A549 (cell line): ENCODE measurements around the gene SCTR. TPM values are rescaled to one million over a fixed set of nuclear protein-coding genes. Genes with fewer than 3 reads are reported as not detected.

ENCODE experiments used
- ATAC-seq, 2 experiments: fragments of 200-7000 bp in 1 of 2; fragments of >200 bp in 1 of 2; cut with Nextera tagmentation in 1 of 2; cut with Tn5 transposase in 1 of 2; 3 replicates each; pipeline versions ENCODE4 v1.8.0 to v1.9.1; 2018 to 2020; ENCODE audit warnings: mild to moderate bottlenecking in 1 of 2, moderate library complexity in 1 of 2
- CTCF ChIA-PET: fragments of 300-600 bp; sonication (Branson Sonifier 250); formaldehyde crosslinking; extraction: SDS; loops from one replicate; lab custom pipeline; 2021; ENCODE audit warnings: antibody characterized with exemption, inconsistent platforms; lab: Yijun Ruan, JAX
- POLR2A ChIA-PET: fragments of 350-600 bp; formaldehyde crosslinking; extraction: SDS; loops from one replicate; lab custom pipeline; 2021; ENCODE audit warnings: antibody characterized with exemption, inconsistent platforms; lab: Yijun Ruan, JAX
- DNase-seq, 2 experiments: peaks; one replicate each; pipeline versions ENCODE4 v3.0.0 to v3.0.0-alpha.2; 2011 to 2016; ENCODE audit warnings: low read depth in 1 of 2, low spot score in 1 of 2
- FAIRE-seq: peaks from 2 replicates; lab custom pipeline; 2011; peaks lifted over from hg19 to GRCh38; lab: Jason Lieb, UNC
- H3K27ac ChIP-seq, 2 experiments: fragments of >200 bp; sonication (Bioruptor Twin); formaldehyde crosslinking; 3 replicates each; pipeline ENCODE4 v1.5.1; 2016 to 2017
- H3K4me1 ChIP-seq: fragments of >200 bp; sonication (Bioruptor Twin); formaldehyde crosslinking; 3 replicates; pipeline ENCODE4 v1.6.1; 2016
- H3K4me2 ChIP-seq: fragments of >200 bp; sonication (Bioruptor Twin); formaldehyde crosslinking; 3 replicates; pipeline ENCODE4 v1.6.1; 2016
- H3K4me3 ChIP-seq: fragments of >200 bp; sonication (Bioruptor Twin); formaldehyde crosslinking; 3 replicates; pipeline ENCODE4 v1.5.1; 2016
- H3K9me3 ChIP-seq: fragments of >200 bp; sonication (Bioruptor Twin); formaldehyde crosslinking; 3 replicates; pipeline ENCODE4 v1.6.1; 2016
- CBX2 ChIP-seq: fragments of 200-600 bp; sonication (generic); IDR thresholded peaks from 2 replicates; pipeline ENCODE4 v1.6.1; 2016; ENCODE audit warnings: low read depth, mild to moderate bottlenecking, borderline replicate concordance
- EHF ChIP-seq: fragments of 250-450 bp; sonication (Bioruptor Pico); IDR thresholded peaks from 2 replicates; pipeline ENCODE4 v1.5.0; 2020; ENCODE audit warnings: mild to moderate bottlenecking
- EHMT2 ChIP-seq: fragments of 200-600 bp; sonication (generic); IDR thresholded peaks from 2 replicates; pipeline ENCODE4 v1.6.1; 2016; ENCODE audit warnings: antibody characterized with exemption, low read depth, mild to moderate bottlenecking, moderate library complexity
- FOXS1 ChIP-seq: fragments of 250-450 bp; sonication (Bioruptor Pico); IDR thresholded peaks from 2 replicates; pipeline ENCODE4 v1.5.0; 2020; ENCODE audit warnings: mild to moderate bottlenecking, moderate library complexity
- JUN ChIP-seq, 2 experiments: fragments of >200 bp; sonication (Bioruptor Twin); formaldehyde crosslinking; IDR thresholded peaks; 2 replicates in 1 of 2; 3 replicates in 1 of 2; pipeline ENCODE4 v1.6.1; 2016 to 2017
- JUNB ChIP-seq: fragments of >200 bp; sonication (Bioruptor Twin); formaldehyde crosslinking; IDR thresholded peaks from 2 replicates; pipeline ENCODE4 v1.6.1; 2016
- KDM1A ChIP-seq: fragments of 200-600 bp; sonication (generic); IDR thresholded peaks from 2 replicates; pipeline ENCODE4 v1.6.1; 2016; ENCODE audit warnings: low read depth, mild to moderate bottlenecking
- MAFK ChIP-seq: fragments of 450-650 bp; IDR thresholded peaks from 2 replicates; pipeline ENCODE4 v1.6.1; 2014; ENCODE audit not compliant: partially characterized antibody
- MAZ ChIP-seq: fragments of 150-350 bp; IDR thresholded peaks from 2 replicates; pipeline ENCODE4 v1.6.1; 2014; ENCODE audit warnings: antibody characterized with exemption, low read depth, low read length, borderline replicate concordance
- NFE2L2 ChIP-seq: fragments of 150-350 bp; conservative IDR thresholded peaks from 2 replicates; pipeline ENCODE4 v1.6.1; 2014; ENCODE audit warnings: low read length
- SMC3 ChIP-seq: fragments of >200 bp; sonication (Bioruptor Twin); formaldehyde crosslinking; IDR thresholded peaks from 3 replicates; pipeline ENCODE4 v1.6.1; 2018; ENCODE audit warnings: inconsistent platforms
- SREBF2 ChIP-seq: fragments of 450-650 bp; IDR thresholded peaks from 2 replicates; pipeline ENCODE4 v1.6.1; 2014; ENCODE audit warnings: mild to moderate bottlenecking, moderate library complexity
- TFCP2L1 ChIP-seq: fragments of 250-450 bp; sonication (Bioruptor Pico); IDR thresholded peaks from 2 replicates; pipeline ENCODE4 v1.5.0; 2021; ENCODE audit warnings: mild to moderate bottlenecking
- WGBS: methylation state at CpG from one replicate; pipeline ENCODE4 v1.1.6; 2017; ENCODE audit errors: missing lambda C conversion rate; 5-methylcytosine and 5-hydroxymethylcytosine counted together
- polyA plus RNA-seq, 4 experiments: library from polyadenylated mRNA; depleted of rRNA in 3 of 4; stranded (reverse); fragments of >200 nt; fragmentation: RNase III in 1 of 4; extraction: RNeasy Plus Mini Kit Qiagen cat#74134 plus additional on column Dnase treatment in 1 of 4; gene quantifications; 2 replicates in 3 of 4; 3 replicates in 1 of 4; pipeline ENCODE4 v1.2.3, GENCODE V29; 2011 to 2017
- TF ChIP-seq, protein P1 (sequence below): fragments of 250-450 bp; sonication (Bioruptor Pico); IDR thresholded peaks from 2 replicates; pipeline ENCODE4 v1.5.0; 2021; ENCODE audit warnings: mild to moderate bottlenecking, moderate library complexity, borderline replicate concordance
- TF ChIP-seq, protein P2 (sequence below): IDR thresholded peaks from 2 replicates; pipeline ENCODE4 v1.6.1; 2012
- TF ChIP-seq, protein P3 (sequence below): fragments of 250-450 bp; sonication (Bioruptor Pico); IDR thresholded peaks from 2 replicates; pipeline ENCODE4 v1.5.0; 2020; ENCODE audit warnings: low read depth, mild to moderate bottlenecking, moderate library complexity
- TF ChIP-seq, protein P4 (sequence below): fragments of 150-350 bp; IDR thresholded peaks from 2 replicates; pipeline ENCODE4 v1.6.1; 2014; ENCODE audit warnings: low read depth, mild to moderate bottlenecking, low read length
- TF ChIP-seq, protein P5 (sequence below): fragments of >200 bp; sonication (Bioruptor Twin); formaldehyde crosslinking; IDR thresholded peaks from 2 replicates; pipeline ENCODE4 v1.6.1; 2016

SCTR gene
- polyA plus RNA-seq, 2 of the 4 experiments (the other 2 are of a cell fraction), result not detected

DNA sequence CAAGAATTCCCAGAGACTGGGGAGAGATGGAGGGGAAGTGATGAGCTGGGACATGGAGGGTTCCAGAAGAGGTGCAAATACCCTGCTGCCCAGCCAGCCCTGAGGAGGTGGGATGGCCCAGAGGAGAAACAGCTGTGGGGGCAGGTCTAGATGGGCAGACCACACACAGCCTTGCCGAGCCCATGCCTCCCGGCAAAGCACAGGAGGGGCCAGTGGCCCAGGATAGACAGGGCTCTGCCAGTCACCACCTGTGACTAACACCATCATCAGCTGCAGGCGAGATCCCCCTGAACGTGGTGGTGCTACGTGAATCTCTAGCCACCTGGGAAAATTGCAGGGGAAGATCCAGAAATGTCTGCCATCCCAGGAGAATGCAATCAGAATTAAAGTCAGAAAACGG is 39.4 kb downstream of the SCTR start:
- H3K9me3 ChIP-seq, result no peaks in the 10 kb centered on the region
- FAIRE-seq (no peak), ATAC-seq (peak in 1 of 2 experiments; percentile 46; a peak in 3 of 6 replicates), DNase-seq (no peak)
- H3K4me2 ChIP-seq, result peak overlapping the region; percentile 43
- peaks cover 58% of the 10 kb centered on the region for H3K4me1 ChIP-seq
- TF ChIP-seq, protein P1, sequence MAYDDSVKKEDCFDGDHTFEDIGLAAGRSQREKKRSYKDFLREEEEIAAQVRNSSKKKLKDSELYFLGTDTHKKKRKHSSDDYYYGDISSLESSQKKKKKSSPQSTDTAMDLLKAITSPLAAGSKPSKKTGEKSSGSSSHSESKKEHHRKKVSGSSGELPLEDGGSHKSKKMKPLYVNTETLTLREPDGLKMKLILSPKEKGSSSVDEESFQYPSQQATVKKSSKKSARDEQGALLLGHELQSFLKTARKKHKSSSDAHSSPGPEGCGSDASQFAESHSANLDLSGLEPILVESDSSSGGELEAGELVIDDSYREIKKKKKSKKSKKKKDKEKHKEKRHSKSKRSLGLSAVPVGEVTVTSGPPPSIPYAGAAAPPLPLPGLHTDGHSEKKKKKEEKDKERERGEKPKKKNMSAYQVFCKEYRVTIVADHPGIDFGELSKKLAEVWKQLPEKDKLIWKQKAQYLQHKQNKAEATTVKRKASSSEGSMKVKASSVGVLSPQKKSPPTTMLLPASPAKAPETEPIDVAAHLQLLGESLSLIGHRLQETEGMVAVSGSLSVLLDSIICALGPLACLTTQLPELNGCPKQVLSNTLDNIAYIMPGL, result no peak
- TF ChIP-seq FOXS1, result no peak
- no peak for TF ChIP-seq JUN (IDR thresholded peaks at IDR 0.05)
- TF ChIP-seq MAZ, result no peak
- TF ChIP-seq SREBF2, result no peak
- TF ChIP-seq, protein P2, sequence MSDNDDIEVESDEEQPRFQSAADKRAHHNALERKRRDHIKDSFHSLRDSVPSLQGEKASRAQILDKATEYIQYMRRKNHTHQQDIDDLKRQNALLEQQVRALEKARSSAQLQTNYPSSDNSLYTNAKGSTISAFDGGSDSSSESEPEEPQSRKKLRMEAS, result no peak
- no peak for TF ChIP-seq CBX2
- TF ChIP-seq JUNB, result no peak
- TF ChIP-seq TFCP2L1, result no peak
- no peak for TF ChIP-seq EHF (CRISPR knock-in tag)
- no peak for TF ChIP-seq EHMT2
- ChIA-PET POLR2A (no interaction called here), CTCF (interaction anchor here (0.7 to 8.2 kb wide), 5 partner anchors 9 to 93 kb away, joined by 3 to 77 read pairs (median 10); no protein-coding TSS in a partner anchor)
- H3K4me3 ChIP-seq, result no peak overlapping the region
- 18% methylated on average over 5 of the region's 6 CpGs for WGBS
- peak overlapping the region; percentile 67 to 78 for H3K27ac ChIP-seq

DNA sequence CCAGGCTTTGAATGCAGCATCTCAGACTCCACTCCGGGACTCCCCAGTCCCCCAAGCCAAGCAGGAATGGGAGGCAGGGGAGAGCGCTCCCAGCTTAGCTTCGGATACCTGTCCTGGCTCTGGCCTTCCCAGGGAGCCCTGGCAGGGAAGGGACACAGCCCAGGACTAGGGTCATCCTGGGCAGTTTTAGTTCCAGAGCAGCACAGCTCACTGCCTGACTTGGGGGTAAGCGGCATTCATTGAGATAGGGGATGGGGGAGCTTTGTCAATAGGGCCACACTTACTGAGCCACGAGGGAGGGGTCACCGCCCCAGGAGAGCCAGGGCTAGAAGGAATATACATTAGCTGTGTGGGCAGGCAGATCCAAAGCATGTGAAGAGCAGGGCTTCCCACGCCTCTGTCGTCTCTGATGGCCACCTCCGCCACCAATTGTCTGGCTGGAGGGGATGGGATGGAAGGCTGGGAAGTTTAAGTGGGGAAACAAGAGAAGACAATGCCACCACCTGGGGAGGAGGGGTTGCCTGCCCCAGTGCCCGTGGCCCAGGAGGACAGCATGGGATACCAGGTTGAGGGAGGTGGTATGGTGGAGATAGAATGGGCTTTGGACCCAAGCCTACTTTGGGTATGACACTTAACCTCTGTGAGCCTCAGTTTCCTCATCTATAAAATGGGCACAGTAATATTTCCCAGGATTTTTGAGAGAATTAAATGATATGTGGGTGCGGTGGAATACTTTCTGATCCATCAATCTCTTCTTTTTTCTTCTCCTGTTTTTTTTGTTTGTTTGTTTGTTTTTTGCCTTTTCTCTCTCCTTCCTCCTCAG is 40.2 kb downstream of the SCTR start:
- POLR2A ChIA-PET, result no interaction called here
- H3K27ac ChIP-seq, result peak overlapping the region; percentile 33 to 78; a peak in 4 of 6 replicates

DNA sequence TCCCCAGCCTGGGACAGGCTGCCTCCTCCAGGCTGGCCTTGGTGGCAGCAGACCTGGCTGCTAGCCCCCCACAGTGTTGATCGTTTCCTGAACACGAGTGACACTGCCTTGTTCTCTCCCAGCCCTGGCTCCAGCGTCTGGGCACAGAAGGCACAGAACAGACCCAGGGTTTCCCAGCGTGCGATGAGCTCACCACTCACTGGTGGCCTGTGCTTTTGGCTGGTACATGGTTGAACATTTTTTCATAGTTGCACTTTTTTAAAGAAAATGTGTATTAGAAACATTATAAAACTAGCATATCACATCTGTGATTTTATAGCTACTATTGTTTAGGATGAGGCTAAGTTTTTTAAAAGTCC is 40.9 kb downstream of the SCTR start:
- ATAC-seq (no peak), DNase-seq (no peak), FAIRE-seq (no peak)
- no peak overlapping the region for H3K4me2 ChIP-seq
- TF ChIP-seq, protein P3, sequence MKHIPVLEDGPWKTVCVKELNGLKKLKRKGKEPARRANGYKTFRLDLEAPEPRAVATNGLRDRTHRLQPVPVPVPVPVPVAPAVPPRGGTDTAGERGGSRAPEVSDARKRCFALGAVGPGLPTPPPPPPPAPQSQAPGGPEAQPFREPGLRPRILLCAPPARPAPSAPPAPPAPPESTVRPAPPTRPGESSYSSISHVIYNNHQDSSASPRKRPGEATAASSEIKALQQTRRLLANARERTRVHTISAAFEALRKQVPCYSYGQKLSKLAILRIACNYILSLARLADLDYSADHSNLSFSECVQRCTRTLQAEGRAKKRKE (CRISPR knock-in tag), result no peak
- TF ChIP-seq SMC3, result no peak
- TF ChIP-seq, protein P4, sequence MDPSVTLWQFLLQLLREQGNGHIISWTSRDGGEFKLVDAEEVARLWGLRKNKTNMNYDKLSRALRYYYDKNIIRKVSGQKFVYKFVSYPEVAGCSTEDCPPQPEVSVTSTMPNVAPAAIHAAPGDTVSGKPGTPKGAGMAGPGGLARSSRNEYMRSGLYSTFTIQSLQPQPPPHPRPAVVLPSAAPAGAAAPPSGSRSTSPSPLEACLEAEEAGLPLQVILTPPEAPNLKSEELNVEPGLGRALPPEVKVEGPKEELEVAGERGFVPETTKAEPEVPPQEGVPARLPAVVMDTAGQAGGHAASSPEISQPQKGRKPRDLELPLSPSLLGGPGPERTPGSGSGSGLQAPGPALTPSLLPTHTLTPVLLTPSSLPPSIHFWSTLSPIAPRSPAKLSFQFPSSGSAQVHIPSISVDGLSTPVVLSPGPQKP, result no peak
- TF ChIP-seq NFE2L2, result no peak
- TF ChIP-seq, protein P5, sequence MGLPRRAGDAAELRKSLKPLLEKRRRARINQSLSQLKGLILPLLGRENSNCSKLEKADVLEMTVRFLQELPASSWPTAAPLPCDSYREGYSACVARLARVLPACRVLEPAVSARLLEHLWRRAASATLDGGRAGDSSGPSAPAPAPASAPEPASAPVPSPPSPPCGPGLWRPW, result no peak
- peaks cover 44% of the 10 kb centered on the region for H3K4me1 ChIP-seq
- WGBS, result 80% methylated on average over 5 of the region's 5 CpGs
- H3K27ac ChIP-seq, result peak overlapping the region in 1 of 2 experiments; percentile 78; a peak in 3 of 6 replicates
- ChIA-PET POLR2A (no interaction called here), CTCF (interaction anchor here (1.0 to 8.2 kb wide), 3 partner anchors 7 to 76 kb away, joined by 3 to 77 read pairs (median 3); no protein-coding TSS in a partner anchor)
- H3K9me3 ChIP-seq, result no peaks in the 10 kb centered on the region
- no peak overlapping the region for H3K4me3 ChIP-seq

More for the DNA sequence above, 40.2 kb downstream of the SCTR start:
- no peak overlapping the region for H3K4me3 ChIP-seq
- peak; percentile 25; the same call in 1 of the 2 replicates for TF ChIP-seq KDM1A
- no peak for TF ChIP-seq MAFK
- CTCF ChIA-PET, result interaction anchor here (0.7 to 8.2 kb wide), 3 partner anchors 8 to 92 kb away, joined by 3 to 77 read pairs (median 3); no protein-coding TSS in a partner anchor
- FAIRE-seq, result no peak
- peaks cover 51% of the 10 kb centered on the region for H3K4me1 ChIP-seq
- no peak for DNase-seq
- 83% methylated on average over 11 of the region's 11 CpGs for WGBS
- ATAC-seq, result no peak
- H3K4me2 ChIP-seq, result no peak overlapping the region
- no peaks in the 10 kb centered on the region for H3K9me3 ChIP-seq
